WERI-Rb-1 (cell line): ENCODE measurements around the gene D2HGDH.

Experiments used
- DNase-seq: peaks from one replicate; pipeline ENCODE4 v3.0.0-alpha.2; 2020
- H3K27ac ChIP-seq: fragments of 250-450 bp; sonication (Bioruptor Pico); 2 replicates; pipeline ENCODE4 v1.5.1; 2020; ENCODE audit warnings: mild to moderate bottlenecking, moderate library complexity
- H3K27me3 ChIP-seq: fragments of 250-450 bp; sonication (Bioruptor Pico); 2 replicates; pipeline ENCODE4 v1.5.1; 2021; ENCODE audit warnings: mild to moderate bottlenecking, low read depth, moderate library complexity; ENCODE audit not compliant: insufficient read depth, severe bottlenecking
- H3K36me3 ChIP-seq: fragments of 250-450 bp; sonication (Bioruptor Pico); 2 replicates; pipeline ENCODE4 v1.5.1; 2020; ENCODE audit warnings: mild to moderate bottlenecking, moderate library complexity
- H3K4me3 ChIP-seq: 2 replicates; pipeline ENCODE4 v1.5.1; 2011; ENCODE audit warnings: low read depth, mild to moderate bottlenecking, control low read depth, low read length
- H3K9me3 ChIP-seq: fragments of 250-450 bp; sonication (Bioruptor Pico); 2 replicates; pipeline ENCODE4 v1.5.1; 2021; ENCODE audit warnings: mild to moderate bottlenecking, moderate library complexity; ENCODE audit not compliant: severe bottlenecking
- CTCF ChIP-seq: IDR thresholded peaks from 2 replicates; pipeline ENCODE4 v1.5.1; 2011; ENCODE audit warnings: low read depth, mild to moderate bottlenecking, control low read depth, inconsistent platforms, low read length

Gene D2HGDH

GRCh38 chr2:241773511-241774418, 39.3 kb downstream of the D2HGDH start:
- H3K36me3 ChIP-seq = no peaks in the 10 kb centered on the region
- no peak for TF ChIP-seq CTCF
- no peaks in the 10 kb centered on the region for H3K9me3 ChIP-seq
- no peak overlapping the region for H3K4me3 ChIP-seq
- DNase-seq = peak; percentile 9
- H3K27me3 ChIP-seq = no peaks in the 10 kb centered on the region
- no peak overlapping the region for H3K27ac ChIP-seq

GRCh38 chr2:241774419-241775222, 40.2 kb downstream of the D2HGDH start:
- no peaks in the 10 kb centered on the region for H3K36me3 ChIP-seq
- no peak for TF ChIP-seq CTCF
- peak; percentile 5 for DNase-seq
- H3K9me3 ChIP-seq = no peaks in the 10 kb centered on the region
- no peak overlapping the region for H3K4me3 ChIP-seq
- no peaks in the 10 kb centered on the region for H3K27me3 ChIP-seq
- no peak overlapping the region for H3K27ac ChIP-seq

GRCh38 chr2:241775223-241776177, 41.1 kb downstream of the D2HGDH start:
- no peaks in the 10 kb centered on the region for H3K27me3 ChIP-seq
- H3K27ac ChIP-seq = no peak overlapping the region
- no peak for TF ChIP-seq CTCF
- DNase-seq = peak; percentile 6
- H3K4me3 ChIP-seq = no peak overlapping the region
- no peaks in the 10 kb centered on the region for H3K36me3 ChIP-seq
- no peaks in the 10 kb centered on the region for H3K9me3 ChIP-seq

DNA sequence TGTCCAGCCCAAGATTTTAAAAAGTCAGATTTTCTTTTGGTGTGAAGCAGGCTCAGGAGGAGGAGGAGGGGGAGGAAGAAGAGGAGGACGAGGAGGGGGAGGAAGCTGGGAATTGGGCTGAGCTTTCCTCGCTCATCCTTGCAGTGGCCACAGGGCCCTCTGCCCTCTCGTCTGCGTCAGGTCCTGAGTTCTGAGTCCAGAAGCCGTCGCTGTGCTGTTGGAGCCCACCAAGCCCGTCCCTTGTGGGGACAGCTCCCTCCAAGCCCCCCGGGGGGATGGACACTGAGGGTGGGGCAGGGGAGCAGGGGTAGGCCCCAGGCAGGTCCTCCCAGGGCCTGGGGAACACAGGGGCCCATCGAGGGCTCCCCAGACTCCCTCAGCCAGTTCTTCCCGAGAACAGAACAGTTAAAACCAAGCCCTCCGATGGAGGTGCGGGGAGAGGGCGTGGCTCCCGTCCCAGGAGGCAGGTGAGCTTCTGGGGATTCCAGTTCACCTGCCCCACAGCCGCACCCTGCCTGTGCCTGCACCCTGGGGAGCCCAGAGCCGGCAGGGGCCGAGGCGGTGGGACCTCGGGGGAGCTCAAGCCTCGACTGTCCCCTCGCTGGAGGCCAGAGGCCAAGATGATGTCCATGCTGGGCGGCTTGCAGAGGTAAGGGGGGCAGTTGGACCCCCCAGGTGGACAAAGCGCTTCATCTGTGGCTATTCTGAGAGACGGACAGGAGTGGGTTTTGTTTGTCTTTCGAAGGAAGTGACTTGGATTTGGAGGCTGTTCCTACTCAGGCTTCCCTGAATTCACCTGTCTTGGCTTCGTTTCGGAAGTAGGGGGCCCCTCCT, 42.1 kb downstream of the D2HGDH start, which contains the start of gene GAL3ST2:
Gene GAL3ST2, plus strand, starts transcription at position 487 of the 834 bp plus-strand sequence. Its CDS starts 134 bp downstream, at position 621.
- Histone ChIP-seq H3K36me3 (no peaks in the 10 kb centered on the region), H3K4me3 (no peak within 1 kb of the TSS), H3K27ac (no peak within 1 kb of the TSS), H3K9me3 (peaks cover 4% of the 10 kb centered on the region), H3K27me3 (no peaks in the 10 kb centered on the region)
- DNase-seq = no peak
- TF ChIP-seq CTCF = no peak
